Activated B cell treated with CpG ODN at 0.5 μM for 24 hours (primary cell): ENCODE measurements around the gene RSBN1. TPM values are rescaled to one million over a fixed set of nuclear protein-coding genes. Genes with fewer than 3 reads are reported as not detected.

Experiments
- ATAC-seq: fragments of 200-7000 bp; cut with Tn5 transposase; one replicate; pipeline ENCODE4 v1.10.0; 2021; ENCODE audit warnings: low read depth, mild to moderate bottlenecking, moderate library complexity
- CTCF ChIA-PET: fragments of 350-600 bp; sonication (Branson Sonifier 250); formaldehyde crosslinking; loops from one replicate; lab custom pipeline; 2021; ENCODE audit warnings: antibody characterized with exemption; lab: Charles Lee
- POLR2A ChIA-PET: fragments of 350-600 bp; sonication (Branson Sonifier 250); formaldehyde crosslinking; loops from one replicate; lab custom pipeline; 2021; ENCODE audit warnings: antibody characterized with exemption; lab: Charles Lee
- DNase-seq: peaks from one replicate; pipeline ENCODE4 v3.0.0; 2022
- H3K27ac Mint-ChIP-seq: one replicate; pipeline ENCODE4 v1.8.0; 2020; ENCODE audit warnings: mixed read lengths
- H3K27me3 Mint-ChIP-seq: one replicate; pipeline ENCODE4 v1.8.0; 2021; ENCODE audit warnings: mixed read lengths
- H3K36me3 Mint-ChIP-seq: one replicate; pipeline ENCODE4 v1.8.0; 2021; ENCODE audit warnings: low read depth, mixed read lengths
- H3K4me1 Mint-ChIP-seq: one replicate; pipeline ENCODE4 v1.8.0; 2021; ENCODE audit warnings: mixed read lengths
- H3K4me3 Mint-ChIP-seq: one replicate; pipeline ENCODE4 v1.8.0; 2020; ENCODE audit warnings: mild to moderate bottlenecking, mixed read lengths
- H3K9me3 Mint-ChIP-seq: one replicate; pipeline ENCODE4 v1.8.0; 2020; ENCODE audit warnings: mixed read lengths
- CTCF ChIP-seq: fragments of 200-600 bp; IDR thresholded peaks from one replicate; pipeline ENCODE4 v1.8.0; 2022; ENCODE audit warnings: antibody characterized with exemption, mild to moderate bottlenecking
- intact Hi-C: fragments of 100-400 bp; cut with micrococcal nuclease; formaldehyde crosslinking; loops from one replicate; pipeline ENCODE4 v1.15.1; 2024
- total RNA-seq: library from RNA; stranded (reverse); gene quantifications from 2 replicates; pipeline ENCODE4 v1.2.3, GENCODE V29; 2022

Gene RSBN1
- 26.4 and 29.1 TPM in 2 replicates for total RNA-seq

- intact Hi-C loops = loop anchor here (1.0 to 5.0 kb wide), 18 partner anchors 15 to 1193 kb away; partner anchors contain the start of genes BCAS2, CAPZA1, CSDE1 and DCLRE1B
- ATAC-seq (peak; percentile 94), DNase-seq (peak; percentile 95)
- H3K9me3 Mint-ChIP-seq = no peaks in the 10 kb centered on the region
- no peaks in the 10 kb centered on the region for H3K27me3 Mint-ChIP-seq
- H3K4me1 Mint-ChIP-seq = peaks cover 41% of the 10 kb centered on the region
- peak within 1 kb of the TSS; percentile 94 for H3K4me3 Mint-ChIP-seq
- H3K27ac Mint-ChIP-seq = peak within 1 kb of the TSS; percentile 93
- POLR2A ChIA-PET = interaction anchor here (0.5 to 3.1 kb wide), 25 partner anchors 9 to 1207 kb away, joined by 3 to 78 read pairs (median 4); partner anchors contain the start of genes AP4B1, DCLRE1B, HIPK1 and NRAS
- no peak for TF ChIP-seq CTCF
- peaks cover 25% of the 10 kb centered on the region for H3K36me3 Mint-ChIP-seq
- CTCF ChIA-PET = interaction anchor here (1.0 kb wide), 2 partner anchors 24 to 52 kb away, joined by 4 to 5 read pairs; no protein-coding TSS in a partner anchor
Observed at GRCh38 chr1:113811888-113812660, at the start of gene RSBN1. TSS of gene RSBN1 (minus strand) at chr1:113812476. CDS start at chr1:113812412, 64 bp downstream.

GRCh38 chr1:113861641-113862040 lies 49.4 kb upstream of the RSBN1 start:
- Mint-ChIP-seq H3K4me3 (peak overlapping the region; percentile 56), H3K9me3 (no peaks in the 10 kb centered on the region), H3K27me3 (no peaks in the 10 kb centered on the region), H3K4me1 (peaks cover 62% of the 10 kb centered on the region), H3K27ac (peak overlapping the region; percentile 95), H3K36me3 (peaks cover 22% of the 10 kb centered on the region)
- DNase-seq (no peak), ATAC-seq (no peak)
- ChIA-PET CTCF (interaction anchor here (1.3 kb wide), 1 partner anchor 43 kb away, joined by 4 read pairs; the partner anchor contains the start of gene AP4B1), POLR2A (interaction anchor here (0.9 to 1.5 kb wide), 3 partner anchors 10 to 49 kb away, joined by 3 read pairs; partner anchors contain the start of genes AP4B1, DCLRE1B and RSBN1)
- intact Hi-C loops = no loop called here
- TF ChIP-seq CTCF = no peak

GRCh38 chr1:113860891-113861290 lies 48.6 kb upstream of the RSBN1 start:
- intact Hi-C loops = no loop called here
- H3K4me1 Mint-ChIP-seq = peaks cover 66% of the 10 kb centered on the region
- H3K9me3 Mint-ChIP-seq = no peaks in the 10 kb centered on the region
- H3K36me3 Mint-ChIP-seq = peaks cover 28% of the 10 kb centered on the region
- ATAC-seq (no peak), DNase-seq (no peak)
- H3K27ac Mint-ChIP-seq = peak overlapping the region; percentile 95
- TF ChIP-seq CTCF = no peak
- ChIA-PET POLR2A (interaction anchor here (2.8 to 4.8 kb wide), 3 partner anchors 9 to 69 kb away, joined by 27 to 36 read pairs (median 35); partner anchors contain the start of genes AP4B1, DCLRE1B and HIPK1), CTCF (interaction anchor here (1.1 to 3.9 kb wide), 4 partner anchors 9 to 70 kb away, joined by 4 to 20 read pairs (median 6); partner anchors contain the start of gene AP4B1)
- no peaks in the 10 kb centered on the region for H3K27me3 Mint-ChIP-seq
- peak overlapping the region; percentile 30 for H3K4me3 Mint-ChIP-seq

- DNase-seq (no peak), ATAC-seq (peak; percentile 84)
- POLR2A ChIA-PET = interaction anchor here (0.6 to 4.8 kb wide), 11 partner anchors 10 to 755 kb away, joined by 3 to 36 read pairs (median 8); partner anchors contain the start of genes AP4B1, DCLRE1B, HIPK1 and PHTF1
- Mint-ChIP-seq H3K36me3 (peaks cover 31% of the 10 kb centered on the region), H3K4me1 (peaks cover 66% of the 10 kb centered on the region), H3K9me3 (no peaks in the 10 kb centered on the region), H3K27ac (peak overlapping the region; percentile 95), H3K4me3 (peak overlapping the region; percentile 51), H3K27me3 (no peaks in the 10 kb centered on the region)
- intact Hi-C loops = loop anchor here (2.0 kb wide), 2 partner anchors 15 to 25 kb away; no protein-coding TSS in a partner anchor
- CTCF ChIA-PET = interaction anchor here (0.6 to 3.9 kb wide), 10 partner anchors 8 to 92 kb away, joined by 3 to 20 read pairs (median 5); partner anchors contain the start of genes AP4B1 and DCLRE1B
- TF ChIP-seq CTCF = no peak
Observed at GRCh38 chr1:113859478-113860175, 47.4 kb upstream of the RSBN1 start.
